Stomach smooth muscle (tissue), 2 donors: ENCODE results near the gene KCNJ1.

Experiments used
- H3K27ac ChIP-seq: one replicate; pipeline ENCODE4 v1.7.0; 2013; ENCODE audit warnings: mild to moderate bottlenecking, low read length, inconsistent platforms
- H3K27me3 ChIP-seq, 2 donors: one replicate each; pipeline ENCODE4 v1.7.0; 2013; ENCODE audit warnings: low read length in 2 of 2; ENCODE audit not compliant: insufficient read depth in 2 of 2, control insufficient read depth in 1 of 2
- H3K36me3 ChIP-seq, 2 donors: one replicate each; pipeline ENCODE4 v1.7.0; 2013; ENCODE audit warnings: low read length in 2 of 2; ENCODE audit not compliant: control insufficient read depth in 2 of 2, insufficient read depth in 2 of 2
- H3K4me1 ChIP-seq: one replicate; pipeline ENCODE4 v1.7.0; 2013; ENCODE audit warnings: low read length; ENCODE audit not compliant: control insufficient read depth, insufficient read depth
- H3K4me3 ChIP-seq, 2 donors: one replicate each; pipeline ENCODE4 v1.7.0; 2013; ENCODE audit warnings: low read length in 2 of 2
- H3K9ac ChIP-seq, 2 donors: one replicate each; pipeline ENCODE4 v1.7.0; 2013; ENCODE audit warnings: low read length in 2 of 2, mild to moderate bottlenecking in 1 of 2
- H3K9me3 ChIP-seq, 2 donors: one replicate each; pipeline ENCODE4 v1.7.0; 2013; ENCODE audit warnings: low read length in 2 of 2; ENCODE audit not compliant: control insufficient read depth in 2 of 2
- donor health status: healthy.
- donor health status: Pancreatic carcinoma.

KCNJ1 gene

DNA sequence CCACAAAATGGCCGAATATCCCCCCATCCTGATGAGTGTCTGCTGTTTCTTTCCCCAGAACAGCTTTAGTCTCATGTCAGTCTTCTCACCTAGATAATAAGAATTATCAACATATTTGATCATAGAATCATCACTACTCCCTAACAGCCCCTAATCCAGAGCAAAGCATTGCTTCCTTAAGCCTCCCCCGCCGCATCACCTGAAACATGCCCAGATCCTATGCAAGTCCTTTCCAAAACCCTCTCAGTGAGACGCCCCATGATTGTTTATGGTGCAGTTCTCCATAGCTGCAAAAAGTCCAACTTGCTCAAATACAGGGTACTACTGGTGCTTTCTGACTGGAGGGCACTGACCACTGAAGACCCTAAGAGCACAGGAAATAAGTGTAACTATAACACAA, 20.1 kb downstream of the KCNJ1 start:
- no peaks in the 10 kb centered on the region for H3K36me3 ChIP-seq
- H3K4me3 ChIP-seq, result no peak overlapping the region
- H3K27me3 ChIP-seq, result no peaks in the 10 kb centered on the region
- no peak overlapping the region for H3K27ac ChIP-seq
- H3K9ac ChIP-seq, result no peak overlapping the region
- H3K9me3 ChIP-seq, result no peaks in the 10 kb centered on the region
- no peaks in the 10 kb centered on the region for H3K4me1 ChIP-seq

DNA sequence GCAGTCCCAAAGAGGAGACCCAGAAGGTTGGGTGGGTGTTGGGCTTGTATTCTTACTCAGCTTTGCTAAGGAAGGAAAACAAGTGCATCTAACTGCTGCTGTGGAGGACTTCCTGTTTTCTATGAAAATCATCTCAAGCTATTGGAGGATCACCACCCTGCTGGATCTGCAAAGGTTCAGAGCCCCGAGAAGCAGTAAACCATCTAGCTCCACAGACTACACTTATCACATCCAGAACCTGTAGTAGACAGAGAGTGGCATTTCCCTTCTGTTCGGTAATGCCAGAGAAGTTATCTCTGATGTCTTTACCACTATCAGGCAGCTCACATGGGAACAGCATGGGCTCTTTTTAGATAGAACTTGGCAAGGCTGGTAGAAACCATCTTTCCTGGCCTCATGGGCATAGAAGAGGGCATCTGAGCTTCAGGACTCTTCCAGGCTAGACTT, 21.7 kb downstream of the KCNJ1 start:
- no peak overlapping the region for H3K9ac ChIP-seq
- no peaks in the 10 kb centered on the region for H3K9me3 ChIP-seq
- no peaks in the 10 kb centered on the region for H3K27me3 ChIP-seq
- no peaks in the 10 kb centered on the region for H3K36me3 ChIP-seq
- H3K4me3 ChIP-seq, result no peak overlapping the region
- no peaks in the 10 kb centered on the region for H3K4me1 ChIP-seq
- H3K27ac ChIP-seq, result no peak overlapping the region

DNA sequence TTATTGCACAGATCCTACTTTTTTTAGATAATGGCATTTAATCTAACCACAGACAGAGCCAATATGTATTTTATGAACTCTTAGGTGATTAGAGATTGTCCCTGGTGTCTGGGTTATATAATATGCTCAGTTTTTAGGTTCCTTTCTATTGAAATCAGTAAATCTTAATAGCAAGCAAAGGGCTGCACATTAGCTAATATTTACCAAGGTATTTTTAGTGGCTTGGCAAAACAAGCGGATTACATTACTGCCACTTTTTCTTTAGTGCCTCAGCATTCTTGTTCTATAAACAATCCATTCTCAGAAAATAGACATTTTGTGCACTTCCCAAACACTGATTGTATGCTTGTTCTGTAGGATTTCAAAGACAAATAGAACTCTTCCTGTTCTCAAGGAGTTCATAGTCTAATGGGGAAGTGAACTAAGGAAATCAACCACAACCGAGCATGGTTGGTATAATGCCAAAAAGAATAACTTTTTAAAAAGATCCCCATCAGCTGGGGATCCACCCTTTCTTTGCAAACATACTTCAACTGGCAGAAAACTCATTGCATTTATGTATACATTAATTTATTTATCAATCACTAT, 23.8 kb downstream of the KCNJ1 start:
- Histone ChIP-seq H3K27me3 (peaks cover 0 to 2% of the 10 kb centered on the region in 2 donors), H3K9me3 (no peaks in the 10 kb centered on the region), H3K27ac (no peak overlapping the region), H3K4me3 (no peak overlapping the region), H3K4me1 (no peaks in the 10 kb centered on the region), H3K9ac (no peak overlapping the region), H3K36me3 (no peaks in the 10 kb centered on the region)

GRCh38 chr11:128841461-128842072, 25.5 kb downstream of the KCNJ1 start:
- Histone ChIP-seq H3K4me3 (no peak overlapping the region), H3K27me3 (peaks cover 0 to 2% of the 10 kb centered on the region in 2 donors)

DNA sequence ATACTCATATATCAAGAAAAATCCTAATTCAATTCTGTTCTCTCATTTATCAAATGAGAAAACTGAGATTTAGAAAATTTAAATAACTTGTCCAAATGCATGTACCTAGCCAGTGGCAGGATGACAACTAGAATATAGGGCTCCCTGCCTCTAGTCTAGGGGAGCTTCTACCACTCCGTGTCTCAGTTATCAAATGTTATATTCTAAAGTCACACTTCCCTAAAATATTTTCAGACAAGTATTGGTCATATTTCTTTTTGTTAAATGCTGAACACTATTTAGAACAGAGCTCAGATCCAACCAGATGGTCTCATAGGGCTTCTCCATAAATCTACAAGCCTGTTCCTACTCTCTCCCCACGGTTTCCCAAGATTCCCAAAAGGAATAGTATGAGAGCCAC, 26.3 kb downstream of the KCNJ1 start:
- Histone ChIP-seq H3K27ac (no peak overlapping the region), H3K9ac (no peak overlapping the region), H3K27me3 (peaks cover 0 to 2% of the 10 kb centered on the region in 2 donors), H3K36me3 (no peaks in the 10 kb centered on the region), H3K4me1 (no peaks in the 10 kb centered on the region), H3K9me3 (no peaks in the 10 kb centered on the region), H3K4me3 (no peak overlapping the region)

More at GRCh38 chr11:128841461-128842072, 25.5 kb downstream of the KCNJ1 start:
- H3K4me1 ChIP-seq, result no peaks in the 10 kb centered on the region
- no peak overlapping the region for H3K27ac ChIP-seq
- H3K9ac ChIP-seq, result no peak overlapping the region
- no peaks in the 10 kb centered on the region for H3K36me3 ChIP-seq
- H3K9me3 ChIP-seq, result no peaks in the 10 kb centered on the region

DNA sequence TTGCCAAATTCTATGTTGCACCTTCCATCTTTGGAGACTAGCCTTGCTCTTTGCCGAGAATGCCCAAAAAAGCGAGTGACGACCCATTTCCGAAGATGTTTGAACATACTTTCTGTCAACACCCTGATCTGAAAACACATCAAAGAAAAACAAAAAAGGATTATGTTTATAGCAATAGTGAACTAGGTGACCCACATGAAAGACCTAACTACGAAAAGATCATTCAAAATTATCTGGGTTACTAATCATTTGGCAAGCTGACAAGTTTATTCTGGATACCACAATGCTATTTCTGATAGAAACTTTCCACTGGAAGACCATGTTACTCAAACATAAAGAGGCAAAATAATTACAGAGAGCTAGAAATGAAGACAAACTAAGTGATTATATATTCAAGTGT, 27.0 kb downstream of the KCNJ1 start:
- peaks cover 0 to 3% of the 10 kb centered on the region in 2 donors for H3K27me3 ChIP-seq
- H3K4me3 ChIP-seq, result no peak overlapping the region
- no peak overlapping the region for H3K27ac ChIP-seq
- no peaks in the 10 kb centered on the region for H3K36me3 ChIP-seq
- no peaks in the 10 kb centered on the region for H3K9me3 ChIP-seq
- H3K9ac ChIP-seq, result no peak overlapping the region
- no peaks in the 10 kb centered on the region for H3K4me1 ChIP-seq

GRCh38 chr11:128839081-128839480, 28.0 kb downstream of the KCNJ1 start:
- H3K27me3 ChIP-seq, result peaks cover 0 to 3% of the 10 kb centered on the region in 2 donors
- H3K36me3 ChIP-seq, result no peaks in the 10 kb centered on the region
- H3K27ac ChIP-seq, result no peak overlapping the region
- H3K9ac ChIP-seq, result no peak overlapping the region
- H3K9me3 ChIP-seq, result no peaks in the 10 kb centered on the region
- no peaks in the 10 kb centered on the region for H3K4me1 ChIP-seq
- H3K4me3 ChIP-seq, result no peak overlapping the region

DNA sequence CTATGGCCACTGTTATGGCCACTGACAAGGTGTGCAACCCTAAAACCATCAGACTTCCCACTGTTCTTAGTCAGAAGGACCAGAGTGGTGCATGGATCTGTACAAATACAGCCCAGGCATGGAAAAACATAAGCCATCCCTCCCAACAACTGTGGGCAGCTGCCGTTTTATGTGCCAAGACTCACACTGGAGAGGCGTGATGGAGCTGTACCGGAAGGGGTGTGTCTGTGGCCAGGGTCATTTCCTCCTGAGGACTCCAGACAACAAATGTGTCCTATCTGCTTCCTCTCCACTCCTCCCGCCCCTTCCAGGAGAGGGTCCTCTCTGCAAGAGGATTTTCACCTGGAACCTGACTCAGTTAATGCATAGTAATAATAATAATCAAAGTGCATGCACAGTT, 29.5 kb downstream of the KCNJ1 start:
- Histone ChIP-seq H3K9ac (no peak overlapping the region), H3K27me3 (peaks cover 0 to 5% of the 10 kb centered on the region in 2 donors), H3K27ac (no peak overlapping the region), H3K36me3 (no peaks in the 10 kb centered on the region), H3K9me3 (no peaks in the 10 kb centered on the region), H3K4me1 (no peaks in the 10 kb centered on the region), H3K4me3 (no peak overlapping the region)

DNA sequence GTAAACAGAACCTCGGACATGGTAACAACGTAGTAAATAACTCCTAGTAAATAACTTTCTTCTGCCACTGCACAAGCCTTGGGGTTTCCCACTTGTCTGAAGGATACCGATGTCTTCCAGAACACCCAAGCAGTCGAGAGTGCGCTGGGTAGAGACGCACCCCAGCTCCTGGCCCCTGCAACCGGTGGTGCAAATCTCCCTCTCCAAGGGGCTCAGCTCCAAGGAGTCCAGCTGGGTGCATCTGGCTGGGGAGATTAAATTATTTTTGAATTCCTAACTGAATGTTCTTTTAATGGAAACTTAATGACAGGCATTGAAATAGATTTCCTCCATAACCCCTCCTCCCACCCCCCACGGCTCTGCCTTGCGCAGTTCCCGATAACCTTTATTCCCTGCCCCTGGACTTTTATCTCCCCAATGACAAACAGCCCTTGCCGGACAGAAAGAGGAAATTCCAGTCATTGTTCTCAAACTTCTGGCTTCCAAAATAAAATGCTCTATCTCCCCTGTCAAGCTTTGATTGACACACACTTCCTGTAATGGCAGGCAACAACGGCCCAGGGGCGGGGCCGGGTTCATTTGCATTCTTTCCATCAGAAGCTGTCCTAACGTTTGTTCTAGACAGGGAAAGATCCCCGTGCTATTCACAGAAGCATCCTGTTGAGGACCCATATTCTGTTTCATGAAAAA, 31.2 kb downstream of the KCNJ1 start:
- H3K27ac ChIP-seq, result no peak overlapping the region

GRCh38 chr11:128834157-128834556, 32.9 kb downstream of the KCNJ1 start:
- peaks cover 0 to 5% of the 10 kb centered on the region in 2 donors for H3K27me3 ChIP-seq
- H3K9ac ChIP-seq, result no peak overlapping the region
- no peaks in the 10 kb centered on the region for H3K36me3 ChIP-seq
- H3K9me3 ChIP-seq, result no peaks in the 10 kb centered on the region
- H3K4me3 ChIP-seq, result no peak overlapping the region
- no peak overlapping the region for H3K27ac ChIP-seq
- no peaks in the 10 kb centered on the region for H3K4me1 ChIP-seq

More for the DNA sequence above, 31.2 kb downstream of the KCNJ1 start:
- Histone ChIP-seq H3K4me1 (no peaks in the 10 kb centered on the region), H3K9me3 (no peaks in the 10 kb centered on the region), H3K9ac (no peak overlapping the region), H3K4me3 (no peak overlapping the region), H3K27me3 (peaks cover 0 to 5% of the 10 kb centered on the region in 2 donors), H3K36me3 (no peaks in the 10 kb centered on the region)

GRCh38 chr11:128832121-128832497, 35.0 kb downstream of the KCNJ1 start:
- Histone ChIP-seq H3K27me3 (peaks cover 0 to 4% of the 10 kb centered on the region in 2 donors), H3K9ac (no peak overlapping the region), H3K4me3 (no peak overlapping the region), H3K27ac (no peak overlapping the region), H3K36me3 (no peaks in the 10 kb centered on the region), H3K9me3 (no peaks in the 10 kb centered on the region), H3K4me1 (no peaks in the 10 kb centered on the region)
